HS-5 (cell line): ENCODE results near the gene LMAN2.
"Not testable (repeated sequence)": the region's sequence is repeated elsewhere in the genome, so short reads cannot be mapped to it uniquely, and the experiment has no call there.

ENCODE experiments used
- DNase-seq: peaks from one replicate; pipeline ENCODE4 v3.0.0-alpha.2; 2012; ENCODE audit warnings: low read depth

Gene LMAN2

DNA sequence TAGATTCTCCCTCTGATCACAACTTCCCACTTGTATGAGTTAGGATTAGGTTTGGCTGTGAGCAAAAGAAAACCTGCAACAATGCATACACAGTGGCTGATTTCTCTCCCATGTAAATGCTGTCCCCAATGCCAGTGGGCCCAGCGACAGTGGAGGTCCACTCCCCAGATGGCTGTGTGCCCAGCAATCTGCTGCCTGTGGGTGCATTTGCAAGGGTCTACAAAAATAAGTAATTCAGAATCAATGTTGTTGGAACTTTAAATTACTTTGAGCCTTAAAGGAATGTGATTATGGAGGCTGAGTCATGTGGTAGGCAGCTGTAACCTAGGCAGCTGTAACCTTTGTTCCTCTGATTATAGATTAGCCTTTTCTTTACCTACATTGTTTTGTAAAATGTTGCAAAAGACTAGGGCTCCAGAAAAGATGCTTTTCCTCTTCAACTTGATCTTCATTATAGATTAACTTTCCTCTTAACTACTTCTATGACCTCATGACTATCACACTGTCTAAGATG lies 25.5 kb downstream of the LMAN2 start:
- DNase-seq = no peak

DNA sequence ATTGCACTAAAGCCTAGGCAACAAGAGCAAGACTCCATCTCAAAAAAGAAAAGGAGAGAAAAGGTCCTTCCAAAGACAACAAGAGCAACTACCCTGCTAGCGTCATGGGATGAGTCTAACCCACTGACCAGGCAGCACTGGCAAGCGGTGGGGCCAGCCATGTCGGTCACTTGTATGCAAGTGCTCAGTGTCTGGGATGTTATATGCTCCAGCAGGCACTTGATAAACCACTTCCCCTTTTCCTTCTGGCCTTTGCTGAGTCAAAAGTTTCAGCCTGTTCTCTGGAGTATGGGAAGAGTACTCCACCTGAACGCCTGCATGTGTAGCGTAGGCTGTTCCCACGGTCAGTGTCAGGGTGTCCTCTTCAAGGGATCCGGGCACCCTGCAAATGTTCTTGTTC lies 30.6 kb downstream of the LMAN2 start:
- no peak for DNase-seq

DNA sequence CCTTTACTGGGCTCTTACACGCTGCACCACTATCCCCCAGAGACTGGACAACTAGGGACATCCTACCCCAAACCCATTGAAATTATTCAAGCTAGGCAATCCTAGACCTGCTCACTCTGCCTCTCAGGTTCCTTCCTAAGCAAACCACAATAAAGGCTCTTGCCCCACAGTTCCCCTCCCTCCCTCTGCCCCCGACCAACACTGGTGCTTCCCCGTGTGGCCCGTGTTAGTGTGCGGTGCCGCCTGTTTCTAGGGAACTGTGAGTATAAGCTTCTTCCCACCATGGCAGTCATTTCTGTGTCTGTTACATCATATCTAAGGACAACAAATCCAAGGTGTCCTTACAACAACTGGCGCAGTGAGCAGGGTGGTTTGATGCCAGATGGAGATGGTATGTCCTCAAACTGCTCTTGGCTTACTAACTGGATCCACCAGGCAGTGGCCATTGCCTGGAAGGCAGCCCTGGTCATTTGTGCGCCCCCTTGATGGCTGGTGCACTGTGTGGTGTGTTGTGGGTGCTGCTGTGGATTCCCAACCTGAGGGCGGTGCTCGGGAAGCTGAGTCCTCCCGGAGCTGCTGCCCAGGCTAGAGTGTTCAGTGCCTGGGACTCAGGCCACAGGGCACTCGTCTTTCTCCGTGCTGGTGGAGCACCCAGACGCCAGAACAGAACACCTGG lies 31.4 kb downstream of the LMAN2 start:
- DNase-seq = no peak

DNA sequence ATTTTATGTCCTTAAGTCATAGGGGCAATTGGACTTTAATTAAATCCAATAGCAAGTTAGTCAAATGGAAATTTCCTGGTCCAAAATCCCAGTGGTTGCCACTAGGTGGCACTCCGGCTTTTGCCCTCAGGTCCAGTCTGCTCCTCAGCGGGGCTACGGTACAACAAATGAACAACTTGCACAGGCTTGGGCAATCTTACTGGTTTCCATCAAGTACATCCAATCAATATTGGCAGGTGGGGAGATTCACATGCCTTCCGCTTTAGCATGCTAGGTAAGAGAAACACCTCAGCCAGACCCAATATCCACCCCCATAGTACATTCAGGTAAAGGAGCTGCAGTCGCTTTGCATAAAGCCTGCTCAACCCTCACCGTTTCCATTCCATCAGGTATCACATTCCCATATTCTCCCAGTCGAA lies 33.5 kb downstream of the LMAN2 start:
- no peak for DNase-seq

DNA sequence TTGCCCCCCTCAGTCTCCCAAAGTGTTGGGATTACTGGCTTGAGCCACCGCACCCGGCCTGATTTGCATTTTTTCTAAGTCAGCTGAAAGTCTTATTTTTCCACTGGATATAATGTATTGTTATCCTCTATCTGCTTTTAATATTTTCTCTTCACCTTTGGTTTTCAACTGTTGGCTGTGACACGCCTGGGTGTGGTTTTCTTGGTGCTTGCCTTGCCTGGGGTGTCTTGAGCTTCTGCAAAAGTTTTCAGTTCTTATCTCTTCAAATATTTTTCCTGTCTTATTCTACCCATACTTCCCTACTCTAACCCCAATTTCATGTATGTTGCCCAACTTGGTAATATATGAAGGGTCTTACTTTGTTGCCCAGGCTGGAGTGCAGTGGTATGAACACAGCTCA lies 35.5 kb downstream of the LMAN2 start:
- DNase-seq = no peak

DNA sequence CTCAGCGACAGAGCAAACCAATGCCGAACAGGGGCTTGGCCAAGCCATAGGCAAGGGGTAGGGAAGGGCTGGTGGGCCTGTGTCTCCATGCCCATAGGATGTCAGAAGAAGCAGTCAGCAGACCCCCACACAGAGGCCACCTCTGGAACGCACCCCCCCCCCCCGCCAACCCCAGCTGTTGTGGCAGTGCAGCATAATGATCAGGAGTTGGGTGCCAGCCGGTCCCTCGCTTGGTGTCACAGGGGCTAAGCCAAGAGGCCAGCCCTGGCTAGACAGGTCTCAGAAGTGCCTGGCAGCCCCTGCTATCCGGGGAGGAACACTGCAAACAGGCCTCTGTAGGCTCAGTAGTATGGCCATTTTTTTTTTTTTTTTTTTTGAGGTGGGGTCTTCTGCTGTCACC lies 36.1 kb downstream of the LMAN2 start:
- no peak for DNase-seq

DNA sequence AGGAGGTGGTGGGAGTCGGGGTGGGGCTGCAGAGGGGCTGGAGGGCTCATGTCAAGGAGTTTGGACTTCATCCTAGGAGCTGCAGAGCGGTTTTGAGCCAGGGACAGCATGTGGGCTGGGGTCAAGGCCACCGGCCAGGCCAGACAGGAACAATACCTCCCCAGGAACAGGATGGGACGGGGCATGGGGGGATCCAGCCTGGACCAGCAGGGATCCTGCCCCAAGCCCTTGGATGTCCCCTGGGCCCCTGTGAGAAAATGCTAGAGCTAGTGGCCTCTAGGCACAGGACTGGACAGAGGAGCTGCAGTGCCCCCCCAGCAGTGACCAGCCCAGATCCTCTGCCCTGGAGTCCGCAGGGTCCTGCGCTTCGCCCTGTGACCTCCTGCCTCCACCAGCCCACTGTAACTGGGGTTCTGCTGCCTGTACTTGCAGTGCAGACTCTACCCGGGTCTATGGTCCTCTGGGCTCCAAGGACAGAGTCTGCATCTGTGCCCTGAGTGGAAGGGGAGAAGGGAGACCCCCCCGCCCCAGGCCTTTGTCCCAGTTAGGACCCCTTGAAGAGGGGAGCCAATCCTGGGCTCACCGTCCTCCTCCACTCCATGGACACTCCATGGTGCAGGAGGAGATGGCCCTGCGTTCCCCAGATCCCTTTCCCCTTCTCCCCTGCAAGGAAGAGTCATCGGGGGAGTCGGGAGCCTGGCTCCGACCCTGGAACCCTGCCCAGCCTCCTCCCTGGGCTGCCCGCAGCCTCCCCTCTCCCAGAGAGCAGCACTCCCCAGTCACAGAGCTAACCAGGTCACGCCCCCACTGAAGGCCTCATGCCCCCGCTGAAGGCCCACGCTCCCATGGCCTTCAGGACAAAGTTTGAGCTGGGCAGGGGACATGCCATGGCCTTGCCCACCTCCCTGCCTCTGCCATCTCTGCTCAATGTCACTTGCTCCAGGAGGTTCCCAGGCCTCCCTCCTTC lies 36.8 kb downstream of the LMAN2 start:
- DNase-seq = no peak

DNA sequence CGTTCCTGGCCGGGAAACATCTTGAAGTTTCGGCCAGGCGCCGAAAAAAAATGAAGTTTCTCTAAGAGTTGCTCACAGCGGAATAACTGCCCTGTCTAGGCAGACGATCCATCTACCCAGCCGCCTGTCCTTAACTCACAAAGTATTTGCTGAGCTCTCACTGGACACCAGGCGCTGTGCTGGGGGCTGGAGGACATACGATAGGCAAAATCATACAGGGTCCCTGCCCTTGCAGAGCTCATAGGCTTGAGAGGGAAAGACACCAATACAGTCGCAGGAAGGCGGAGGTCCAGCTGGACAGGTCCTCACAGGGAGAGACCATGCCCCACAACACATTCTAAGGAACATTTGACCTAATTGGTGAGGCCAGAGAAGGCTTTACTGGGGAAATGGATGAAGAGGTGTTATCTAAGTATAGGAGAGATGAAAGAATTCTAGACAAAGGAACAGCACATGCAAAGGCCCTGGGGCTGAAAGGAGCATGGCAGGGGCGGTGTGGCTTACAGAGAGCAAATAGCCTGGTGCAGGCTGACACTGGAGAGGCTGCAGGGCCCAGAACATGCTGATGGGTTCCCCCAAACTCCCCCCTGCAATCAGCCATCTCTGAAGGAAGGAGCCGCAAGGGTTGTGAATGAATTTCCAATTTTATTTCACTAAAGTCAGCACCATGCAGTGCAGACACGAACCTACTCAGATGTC lies 37.8 kb downstream of the LMAN2 start:
- no peak for DNase-seq

DNA sequence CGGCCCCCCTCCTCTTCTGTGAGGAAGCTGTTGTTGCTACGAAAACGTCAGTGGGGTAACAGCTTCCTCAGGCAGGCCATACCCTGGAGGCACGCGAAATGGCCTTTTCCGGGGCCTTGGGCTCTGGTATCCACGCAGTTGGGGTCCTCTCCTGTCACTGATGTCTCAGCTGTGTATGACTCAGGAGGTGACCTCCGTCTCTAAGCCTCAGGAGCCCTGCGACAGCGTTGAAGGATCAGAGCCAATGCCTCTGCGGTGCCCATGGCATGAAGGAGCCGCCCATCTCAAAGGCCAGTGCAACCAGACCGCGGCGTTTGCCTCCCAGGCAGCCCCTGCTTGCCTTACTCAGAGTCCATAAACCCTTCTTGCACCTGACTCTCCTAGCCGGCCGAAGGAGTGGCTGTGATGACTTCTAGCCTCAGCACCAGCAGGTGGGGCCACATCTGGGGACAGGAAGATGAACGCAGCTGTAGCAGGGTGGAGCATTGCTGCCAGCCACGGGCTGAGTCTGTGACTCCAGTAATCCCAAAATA lies 38.8 kb downstream of the LMAN2 start:
- no peak for DNase-seq

DNA sequence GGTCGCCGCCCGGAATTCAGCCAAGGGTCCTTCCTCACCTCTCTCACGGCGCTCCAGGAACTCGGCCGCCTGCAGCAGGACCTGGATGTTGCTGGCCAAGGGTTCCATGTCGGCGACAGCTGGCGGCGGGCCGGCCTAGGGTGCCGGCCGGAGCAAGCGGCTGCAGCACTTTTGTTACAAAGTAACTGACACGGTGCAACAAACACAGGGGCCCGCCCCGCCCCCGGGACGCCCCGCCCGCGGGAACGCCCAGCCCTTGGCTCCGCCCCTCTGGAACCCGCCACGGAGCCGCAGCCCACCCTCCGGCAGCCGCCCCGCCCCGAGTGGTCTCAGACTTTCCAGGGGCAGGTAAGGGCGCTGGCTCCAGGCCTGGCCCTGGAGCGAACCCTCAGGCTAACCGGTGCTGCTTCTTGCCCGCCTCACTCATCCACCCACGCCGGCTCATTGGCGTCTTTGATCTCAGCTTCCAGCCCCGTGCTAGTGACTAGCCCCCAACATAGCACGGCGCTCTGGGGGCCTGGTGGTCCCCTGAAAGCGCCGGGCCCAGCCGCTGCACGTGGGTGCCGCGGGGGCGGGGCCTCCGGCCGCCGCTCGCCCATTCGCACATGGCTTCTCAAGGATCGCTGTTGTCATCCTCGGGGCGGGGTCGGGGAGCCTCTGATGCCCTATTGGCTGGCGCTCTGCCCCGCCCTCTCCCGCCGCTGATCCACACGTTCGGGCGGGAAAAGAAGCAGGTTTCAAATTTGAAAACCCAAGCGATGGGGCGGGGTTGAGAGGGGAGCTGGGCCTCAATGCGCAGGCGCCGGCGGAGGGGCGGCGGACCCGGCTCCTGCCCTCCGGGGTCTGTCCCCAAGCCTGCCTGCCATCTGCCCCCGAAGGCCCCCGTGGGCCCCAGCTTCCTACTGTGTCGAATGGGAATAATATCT lies 39.5 kb downstream of the LMAN2 start, which contains the start of gene MXD3:
Gene MXD3 (minus strand): TSS at position 176 of the 926 bp plus-strand sequence. CDS start 68 bp downstream, at position 108.
- peak; percentile 89 for DNase-seq

DNA sequence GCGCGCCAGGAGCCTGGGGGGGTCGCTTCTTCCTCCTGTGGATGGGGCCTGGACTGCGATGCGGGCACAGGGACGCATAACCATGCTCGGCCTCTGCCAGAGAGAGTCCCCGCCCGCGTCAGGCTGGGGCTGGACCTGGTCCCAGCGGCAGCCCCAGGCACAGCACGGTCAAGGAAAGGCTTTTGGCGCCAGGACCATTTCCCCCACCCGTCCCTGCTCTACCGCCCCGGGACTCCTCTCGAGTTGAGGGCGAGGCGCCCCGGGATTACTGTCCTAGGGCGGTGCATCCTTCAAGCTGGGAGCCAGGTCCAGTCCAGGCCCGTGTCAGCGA lies 40.1 kb downstream of the LMAN2 start:
- DNase-seq = no peak

DNA sequence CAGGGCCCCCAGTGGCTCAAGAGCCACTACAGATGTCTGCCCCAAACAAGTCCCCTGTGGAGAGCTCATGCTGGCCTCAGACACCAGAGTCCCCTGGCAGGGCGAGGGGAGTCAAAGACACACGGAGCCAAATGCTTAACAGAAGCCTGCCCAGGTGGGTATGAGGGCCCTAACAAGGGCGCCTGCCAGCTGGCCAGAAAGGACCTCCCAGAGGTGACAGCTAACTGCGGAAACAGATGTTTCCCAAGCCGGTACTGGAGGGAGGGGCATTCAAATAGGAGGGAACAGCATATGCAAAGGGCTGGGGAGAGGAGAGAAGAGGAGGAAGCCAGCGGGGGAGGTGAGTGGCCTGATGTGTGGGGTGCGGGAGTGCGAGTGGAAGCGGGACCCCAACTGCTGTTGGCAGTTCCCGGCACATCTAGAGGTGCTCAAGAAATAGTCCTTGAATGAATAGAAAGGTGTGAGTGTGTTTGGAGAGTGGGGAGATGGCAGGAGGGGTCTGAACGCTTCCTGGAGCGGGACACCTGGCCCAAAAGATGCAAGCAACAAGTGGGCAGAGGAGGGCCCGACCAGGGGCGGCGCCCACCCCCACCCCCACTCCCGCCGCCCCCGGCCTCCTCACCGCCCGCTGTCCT lies 40.6 kb downstream of the LMAN2 start:
- DNase-seq = no peak

DNA sequence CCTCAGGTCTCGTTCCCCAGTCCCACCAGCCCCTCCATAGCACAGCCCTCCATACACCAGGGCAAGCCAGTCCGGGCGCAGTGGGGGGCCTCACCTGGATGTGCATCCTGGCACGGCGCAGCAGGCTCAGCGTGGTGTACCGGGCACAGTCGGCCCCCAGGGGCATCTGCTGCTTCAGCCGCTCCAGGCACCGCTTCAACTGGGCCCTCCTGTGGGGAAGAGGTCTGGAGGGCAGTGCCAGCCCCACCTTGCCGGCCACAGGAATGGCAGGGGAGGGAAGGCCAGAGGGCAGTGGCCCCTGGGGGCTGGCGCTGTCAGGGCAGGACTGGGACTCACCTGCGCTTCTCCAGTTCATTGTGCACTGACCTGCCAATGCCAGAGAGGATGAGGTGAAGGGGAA lies 41.1 kb downstream of the LMAN2 start:
- no peak for DNase-seq

DNA sequence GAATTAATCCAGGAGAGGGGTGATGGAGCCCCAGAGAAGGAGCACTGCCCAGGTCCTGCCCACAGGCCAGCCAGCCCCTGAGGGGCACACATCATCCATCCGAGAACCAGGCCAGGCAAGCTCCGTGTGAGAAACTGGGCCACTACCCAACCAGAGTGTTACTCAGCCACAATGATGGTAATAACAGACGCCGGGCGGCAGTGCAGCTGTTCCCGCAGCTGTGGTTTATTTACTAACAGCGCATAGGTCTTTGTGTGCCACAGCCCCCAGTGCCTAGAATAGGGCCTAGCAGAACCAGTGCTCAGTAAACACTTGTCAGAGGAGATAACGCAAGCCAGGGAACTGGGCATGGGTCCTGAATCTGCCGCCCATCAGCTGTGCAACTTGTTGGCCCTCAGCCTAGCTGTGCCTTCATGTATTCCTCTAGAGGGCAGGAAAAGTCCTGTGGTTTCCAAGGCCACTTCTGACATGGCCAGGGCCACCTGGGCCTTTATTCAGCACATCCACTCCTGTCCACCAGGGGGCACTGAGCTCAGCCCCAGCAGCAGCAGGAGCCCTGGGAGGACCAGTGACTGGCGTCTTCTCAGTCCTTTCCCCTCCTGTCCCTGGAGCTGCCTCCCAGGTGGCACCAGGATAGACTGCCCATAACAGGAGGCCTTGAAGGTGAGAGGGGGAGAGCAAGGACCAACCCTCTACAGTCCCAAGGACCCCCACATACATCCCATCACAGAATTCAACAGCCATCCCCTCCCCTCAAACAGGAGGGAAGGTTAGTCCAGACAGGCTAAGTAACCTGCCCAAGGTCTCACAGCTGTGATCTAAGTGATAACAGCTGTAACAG lies 41.9 kb downstream of the LMAN2 start:
- no peak for DNase-seq

DNA sequence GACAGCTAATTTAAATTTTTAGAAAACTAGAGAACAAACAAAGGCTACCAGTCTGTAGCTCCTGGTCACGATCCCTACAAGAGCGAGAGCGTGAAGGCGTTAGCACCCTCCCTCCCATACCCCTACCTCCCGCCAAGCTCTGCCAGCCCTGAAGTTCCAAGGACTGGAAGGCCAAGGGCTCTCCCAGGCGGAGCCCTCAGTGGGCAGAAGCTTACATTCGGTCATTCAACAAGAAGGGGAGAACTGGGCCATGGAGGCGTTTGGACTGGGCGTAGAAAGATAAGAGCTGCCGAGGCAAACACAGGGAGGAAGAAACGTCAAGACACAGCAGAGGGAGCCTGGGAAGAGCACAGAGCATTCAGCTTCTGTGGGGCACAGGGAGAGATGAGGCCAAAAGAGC lies 42.7 kb downstream of the LMAN2 start:
- no peak for DNase-seq

DNA sequence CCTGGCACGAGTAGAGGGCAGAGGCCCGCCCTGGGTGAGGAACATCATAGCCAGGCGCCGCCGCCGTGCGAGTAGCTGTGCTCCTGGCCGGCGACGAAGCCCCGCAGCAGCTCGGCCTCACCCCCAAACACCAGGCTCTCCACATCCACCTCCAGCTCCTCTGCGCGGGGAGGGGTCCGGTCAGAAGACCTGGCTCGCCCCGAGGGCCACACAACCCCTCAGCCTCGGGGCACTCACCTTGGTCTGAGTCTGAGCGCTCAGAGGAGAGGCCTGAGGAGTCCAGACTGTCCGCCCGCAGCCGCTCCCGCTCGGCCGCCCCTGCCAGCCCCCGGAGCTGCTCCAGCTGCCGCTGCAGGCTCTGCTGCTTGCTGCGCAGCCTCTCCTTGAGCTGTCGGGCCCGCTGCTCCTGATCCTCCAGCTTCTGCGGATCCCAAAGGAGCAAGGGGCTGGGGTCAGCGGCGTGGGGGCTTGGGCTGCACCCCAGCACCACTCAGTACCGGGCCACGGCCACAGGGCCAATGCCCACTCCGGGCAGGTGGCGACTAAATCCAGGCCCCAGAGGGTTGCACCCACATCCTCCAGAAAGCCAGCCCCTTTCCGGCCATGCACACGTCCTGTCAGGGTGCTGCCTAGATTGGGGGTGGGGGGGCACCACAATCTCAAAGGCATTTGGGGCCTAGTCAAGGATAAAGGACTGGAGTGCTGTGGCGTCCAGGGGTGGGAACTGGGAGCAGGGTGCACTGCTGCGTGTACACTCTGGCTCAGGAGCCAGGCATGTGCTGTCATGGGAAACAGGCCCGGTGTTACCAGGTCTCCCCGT lies 43.7 kb downstream of the LMAN2 start:
- no peak for DNase-seq

DNA sequence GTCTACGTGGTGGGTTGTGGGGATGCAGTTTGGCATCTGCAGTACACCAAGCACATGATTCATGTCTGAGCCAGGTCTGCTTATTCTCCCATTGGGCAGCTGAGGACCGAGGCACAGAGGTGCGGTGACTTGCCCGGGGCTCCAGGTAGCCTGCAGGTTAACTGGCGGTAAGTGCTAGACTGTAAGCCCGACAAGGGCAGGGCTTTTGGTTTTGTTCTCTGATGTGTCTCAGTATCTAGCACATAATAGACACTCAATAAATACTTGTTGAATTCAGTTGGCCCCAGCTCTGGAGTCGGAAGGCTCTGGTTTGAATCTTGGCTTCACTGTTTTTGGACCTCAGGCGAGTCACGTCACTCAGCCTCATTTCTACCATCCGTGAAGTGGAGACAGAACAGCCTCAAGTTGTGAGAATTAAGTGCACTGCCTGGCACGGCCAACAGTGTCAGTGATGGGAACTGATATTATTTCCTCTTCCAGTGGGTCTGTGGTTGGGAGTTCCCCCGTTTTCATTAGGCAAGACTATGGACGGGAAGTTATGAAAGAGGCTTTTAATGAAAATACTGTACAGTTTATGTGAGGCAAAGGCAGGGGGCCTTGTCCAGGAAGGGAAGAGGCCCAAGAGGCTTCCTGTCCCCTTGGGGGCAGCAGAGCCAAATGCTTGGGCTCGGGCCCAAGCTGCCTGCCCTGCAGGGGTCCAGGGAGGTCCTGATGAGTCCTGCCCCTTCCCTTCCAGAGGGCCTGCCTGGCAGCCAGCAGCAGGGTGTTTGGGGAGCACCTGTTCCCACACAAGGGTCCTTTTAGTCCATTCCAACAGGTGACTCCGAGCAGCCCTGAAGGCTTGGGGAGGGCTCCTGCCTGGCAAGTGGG lies 44.6 kb downstream of the LMAN2 start:
- DNase-seq = no peak

DNA sequence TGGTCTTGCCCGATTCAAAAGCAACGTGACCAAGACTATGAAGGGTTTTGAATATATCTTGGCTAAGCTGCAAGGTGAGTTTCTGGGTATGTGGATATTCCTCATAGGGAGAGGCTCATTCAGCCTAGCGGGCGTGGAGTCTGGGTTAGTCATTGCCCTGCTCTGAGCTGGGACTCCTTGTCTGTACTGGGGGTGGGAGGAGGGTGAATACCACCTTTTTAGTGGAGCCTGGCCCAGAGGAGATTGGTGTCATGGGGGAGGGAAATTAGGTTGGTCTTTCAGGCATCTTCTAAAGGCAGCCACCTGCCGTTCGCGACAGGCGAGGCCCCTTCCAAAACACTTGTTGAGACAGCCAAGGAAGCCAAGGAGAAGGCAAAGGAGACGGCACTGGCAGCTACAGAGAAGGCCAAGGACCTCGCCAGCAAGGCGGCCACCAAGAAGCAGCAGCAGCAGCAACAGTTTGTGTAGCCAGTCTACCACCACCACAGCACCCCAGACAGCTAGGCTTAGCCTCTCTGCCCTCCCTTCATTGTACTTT lies 45.3 kb downstream of the LMAN2 start:
- DNase-seq = not testable (repeated sequence)
